NCI-H2227 (cell line): Measurements from ENCODE around the gene ARHGEF2.
A peak's percentile ranks its signal among the peaks of the same experiment; 100 is the strongest.

Source experiments
- DNase-seq: peaks from one replicate; lab custom pipeline; 2025; ENCODE audit not compliant: unreplicated experiment; lab: John Stamatoyannopoulos, UW

Gene ARHGEF2

GRCh38 chr1:155978325-155978972 is at the start of gene ARHGEF2:
Gene ARHGEF2 (minus strand): TSS chr1:155978547. CDS start chr1:155978427, 120 bp downstream.
- peak; percentile 55 for DNase-seq

DNA sequence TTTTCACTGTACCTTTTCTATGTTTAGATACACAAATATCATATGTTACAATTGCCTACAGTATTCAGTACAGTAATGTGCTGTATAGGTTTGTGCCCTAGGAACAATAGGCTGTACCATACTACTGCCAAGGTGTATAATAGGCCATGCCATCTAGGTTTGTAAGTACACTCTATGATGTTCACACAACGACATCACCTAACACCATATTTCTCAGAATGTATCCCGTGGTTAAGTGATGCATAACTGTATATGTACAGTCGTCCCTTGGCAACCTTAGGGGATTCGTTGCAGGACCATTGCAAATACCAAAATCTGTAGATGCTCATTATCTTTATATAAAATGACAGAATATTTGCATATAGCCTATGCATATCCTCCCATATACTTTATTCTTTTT is 48.2 kb upstream of the ARHGEF2 start:
- DNase-seq, result no peak

DNA sequence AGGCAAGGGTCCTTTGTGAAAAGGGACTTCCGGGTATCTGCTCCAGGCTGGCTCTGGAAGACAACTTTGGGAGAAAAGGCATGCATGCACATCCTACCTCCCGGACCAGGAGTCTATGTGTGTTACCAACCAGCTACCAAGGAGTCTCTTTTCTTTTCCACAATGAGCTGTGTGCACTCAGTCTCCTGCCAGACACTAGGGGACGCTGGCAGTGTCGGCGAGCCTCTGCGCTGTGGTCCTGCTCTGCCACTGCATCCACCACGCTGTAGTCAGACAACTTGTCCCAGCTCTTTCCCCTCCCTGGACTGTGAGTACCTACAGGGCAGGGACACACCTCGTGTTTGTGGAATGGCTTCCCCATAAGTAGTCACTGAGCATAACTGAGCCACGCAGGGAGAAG is 47.5 kb upstream of the ARHGEF2 start:
- DNase-seq, result peak; percentile 70

DNA sequence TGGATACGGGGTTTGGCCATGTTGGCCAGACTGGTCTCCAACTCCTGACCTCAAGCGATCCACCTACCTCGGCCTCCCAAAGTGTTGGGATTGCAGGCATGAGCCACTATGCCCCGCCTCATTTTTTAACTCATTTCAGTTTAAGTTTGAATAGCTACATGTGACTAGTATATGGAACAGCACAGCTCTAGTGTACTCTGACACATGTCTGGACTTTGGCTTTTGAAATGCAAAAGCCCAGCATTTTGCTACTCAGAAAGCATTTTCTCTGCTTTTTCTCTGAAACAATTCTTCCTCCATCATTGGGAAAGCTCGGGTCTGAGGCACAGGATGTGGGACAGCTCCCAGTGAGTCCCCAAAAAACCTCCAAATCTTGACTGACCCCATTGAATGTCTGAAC is 46.5 kb upstream of the ARHGEF2 start:
- no peak for DNase-seq

- DNase-seq, result no peak
Observed at GRCh38 chr1:156021954-156022353, 43.6 kb upstream of the ARHGEF2 start.

GRCh38 chr1:156021093-156021428 is 42.7 kb upstream of the ARHGEF2 start:
- DNase-seq, result no peak

DNA sequence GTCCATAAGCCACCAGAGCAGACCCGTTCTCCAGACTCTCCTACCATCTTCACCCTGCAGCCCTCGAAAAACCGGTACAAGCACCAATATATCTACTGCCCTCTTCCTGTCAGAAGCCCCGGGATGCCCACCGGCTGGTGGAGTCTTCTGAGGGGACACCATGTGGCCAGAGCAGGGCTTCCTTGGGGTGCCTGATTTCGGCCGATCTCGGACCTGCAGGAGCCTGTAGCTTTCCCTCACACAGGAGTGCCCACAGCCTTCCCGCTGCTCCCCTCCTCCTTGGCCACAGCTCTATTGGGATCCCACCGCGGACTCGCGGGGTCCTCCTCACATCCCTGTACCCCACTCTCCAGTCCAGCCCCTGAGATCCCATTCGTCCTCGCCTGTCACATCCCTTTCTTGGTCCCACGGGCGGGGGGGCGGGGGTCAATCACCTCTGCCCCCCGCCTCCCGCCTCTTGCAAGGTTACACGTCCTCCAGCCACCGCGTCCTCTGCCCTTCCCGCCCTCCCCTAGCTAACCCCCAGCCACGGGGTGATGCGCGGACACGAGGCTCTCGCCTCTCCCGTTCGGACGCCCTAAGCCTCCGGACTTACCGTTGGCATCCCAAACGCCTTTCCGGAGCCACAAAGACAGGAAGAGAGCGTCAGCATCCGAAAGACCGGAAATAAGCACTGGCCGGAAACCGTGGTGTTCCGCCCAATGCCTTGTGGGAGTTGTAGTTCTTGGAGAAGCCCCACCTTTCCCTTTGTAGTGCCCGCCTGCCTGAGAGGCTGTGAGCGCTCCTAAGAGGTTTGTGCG is 42.1 kb upstream of the ARHGEF2 start, which contains the start of gene SSR2:
Gene SSR2, minus strand, starts transcription at position 659 of the 800 bp plus-strand sequence. CDS start 784 bp downstream, outside the sequence.
- DNase-seq, result peak; percentile 96

DNA sequence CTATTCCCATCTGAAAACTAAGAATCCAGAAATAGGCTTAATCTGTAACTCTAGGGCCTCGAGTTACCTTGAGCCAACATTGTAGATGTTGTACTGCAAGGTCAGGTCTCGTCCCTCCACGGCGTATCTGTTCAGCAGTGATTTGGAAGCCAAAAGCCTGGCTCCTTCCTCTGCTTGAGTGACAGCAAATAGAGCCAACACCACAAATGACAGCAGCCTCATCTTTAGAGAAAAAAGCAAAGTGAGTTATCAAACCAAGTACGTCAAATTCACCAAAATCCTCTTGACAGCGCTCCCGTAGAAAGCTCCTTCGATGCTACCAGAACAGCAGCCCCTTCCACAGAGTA is 41.6 kb upstream of the ARHGEF2 start:
- no peak for DNase-seq

- DNase-seq, result no peak
Observed at GRCh38 chr1:156014829-156015228, 36.5 kb upstream of the ARHGEF2 start.

GRCh38 chr1:156012051-156012817 is 33.9 kb upstream of the ARHGEF2 start:
- DNase-seq, result no peak

GRCh38 chr1:156009404-156009803 is 31.1 kb upstream of the ARHGEF2 start:
- DNase-seq, result no peak

DNA sequence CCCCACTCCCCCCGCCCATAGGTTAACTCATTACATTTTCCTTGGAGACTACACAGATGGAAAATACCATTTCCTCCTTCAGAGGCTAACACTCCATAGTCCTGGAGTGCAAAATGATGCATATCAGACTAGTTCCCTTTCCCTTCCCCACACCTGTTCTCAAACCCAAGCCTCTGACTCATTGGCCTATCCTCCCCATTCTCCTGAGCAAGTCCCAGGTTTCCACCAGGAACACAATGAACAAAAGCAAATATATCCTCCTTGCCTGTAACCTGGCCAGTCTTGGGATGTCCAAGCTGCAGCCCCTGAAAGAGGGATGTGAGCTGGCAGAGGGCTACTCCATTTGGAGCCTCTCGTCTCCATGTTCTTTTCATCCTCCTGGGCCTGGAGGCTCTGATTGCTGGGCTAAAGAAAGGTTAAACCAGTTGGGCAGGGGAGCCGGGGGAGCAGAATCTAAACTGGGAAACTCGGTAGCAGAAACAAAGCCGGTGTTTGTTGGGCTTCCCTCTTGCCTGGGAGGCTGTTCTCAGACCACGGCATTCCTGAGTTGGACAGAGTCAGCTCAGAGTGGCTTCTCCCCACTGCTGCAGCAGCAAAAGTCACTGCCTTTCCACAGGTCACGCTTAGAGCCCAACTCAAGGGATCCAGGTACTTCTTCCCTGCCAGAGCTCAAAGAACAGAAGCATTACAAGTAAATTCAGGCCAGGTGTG is 28.5 kb upstream of the ARHGEF2 start:
- DNase-seq, result no peak

- DNase-seq, result no peak
Observed at GRCh38 chr1:156004843-156005584, 26.7 kb upstream of the ARHGEF2 start.

GRCh38 chr1:156003923-156004188 is 25.5 kb upstream of the ARHGEF2 start:
- no peak for DNase-seq

DNA sequence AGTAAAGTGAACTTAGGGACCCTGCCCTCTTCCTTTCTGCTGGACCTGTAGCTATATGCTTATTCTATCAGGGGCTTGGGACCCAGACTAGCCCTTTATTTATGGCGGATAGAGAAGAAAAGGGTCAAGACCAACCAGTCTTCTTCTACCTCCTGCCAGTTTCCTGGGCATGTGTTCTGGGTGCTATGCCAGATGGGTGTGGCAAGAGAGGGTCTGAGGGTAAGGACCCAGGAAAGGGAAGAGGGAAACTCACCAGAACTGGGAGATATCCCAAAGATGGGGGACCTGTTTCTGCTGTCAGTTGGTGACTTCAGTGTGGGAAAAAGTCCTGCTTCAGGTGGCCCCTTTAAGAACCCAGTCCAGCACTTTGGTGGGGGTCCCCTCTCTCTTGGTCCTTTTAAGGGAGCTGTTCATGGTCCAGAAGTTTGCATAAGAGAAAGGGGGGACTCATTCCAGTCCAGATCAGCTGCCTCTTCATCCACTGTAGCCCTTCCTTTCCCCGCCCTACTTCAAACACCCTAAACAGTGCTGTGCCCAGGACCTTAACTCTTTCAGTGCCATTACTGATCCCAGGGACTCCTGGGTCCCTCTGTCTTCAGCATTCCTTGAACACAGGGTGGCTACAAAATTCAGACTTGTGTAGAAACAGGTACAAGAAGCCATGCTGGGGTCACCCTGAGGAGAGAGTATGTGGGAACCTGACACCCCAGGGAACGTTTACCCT is 24.0 kb upstream of the ARHGEF2 start:
- no peak for DNase-seq

- no peak for DNase-seq
Observed at GRCh38 chr1:156001662-156002171, 23.4 kb upstream of the ARHGEF2 start.

DNA sequence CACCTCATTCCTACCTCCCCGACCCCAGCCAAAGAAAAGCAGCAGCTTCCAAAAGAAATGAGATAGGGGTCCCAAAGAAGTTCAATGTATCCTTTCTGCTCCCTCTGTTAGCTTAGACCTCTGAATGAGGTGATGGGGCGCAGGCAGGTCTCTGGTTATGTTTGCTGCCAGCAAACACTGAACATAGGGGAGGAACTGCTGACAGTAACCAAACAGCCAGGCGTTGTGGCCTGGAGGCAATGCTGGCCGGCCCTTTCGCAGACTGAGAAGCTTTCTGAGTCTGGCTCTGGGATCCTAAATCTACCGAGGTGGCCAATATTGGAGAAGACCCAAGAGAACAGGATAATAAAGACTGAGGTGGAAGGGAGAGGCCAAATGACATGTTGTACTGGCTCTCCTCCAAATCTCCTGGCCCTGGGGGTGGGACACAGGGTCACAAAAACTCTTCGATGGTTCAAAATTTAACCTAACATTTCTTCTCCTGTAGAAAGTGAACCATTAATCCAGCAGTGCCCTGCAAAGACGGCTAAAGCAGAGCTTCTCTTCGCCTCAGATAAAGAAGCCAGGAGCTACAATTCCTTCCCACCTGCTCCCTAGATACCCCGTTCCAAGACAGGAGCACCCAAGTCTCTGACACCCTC is 22.8 kb upstream of the ARHGEF2 start:
- no peak for DNase-seq

DNA sequence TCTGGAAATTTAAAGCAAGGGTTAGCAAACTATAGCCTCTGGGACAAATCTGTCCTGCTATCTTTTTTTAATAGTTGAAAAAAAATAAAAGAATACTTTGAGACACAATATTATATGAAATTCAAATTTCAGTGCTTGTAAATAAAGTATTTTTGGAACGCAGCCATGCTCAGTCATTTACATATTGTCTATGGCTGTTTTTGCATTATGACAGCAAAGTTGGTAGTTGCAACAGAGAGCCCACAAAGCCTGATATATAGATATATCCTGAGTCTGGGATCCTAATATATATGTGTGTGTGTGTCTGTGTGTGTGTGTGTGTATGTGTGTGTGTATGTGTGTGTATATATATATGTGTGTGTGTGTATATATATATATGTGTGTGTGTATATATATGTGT is 21.6 kb upstream of the ARHGEF2 start:
- no peak for DNase-seq

GRCh38 chr1:155996166-155996565 is 17.8 kb upstream of the ARHGEF2 start:
- DNase-seq, result no peak
